A673 (cell line): ENCODE results near the gene DENND2D. TPM values are rescaled to one million over a fixed set of nuclear protein-coding genes. Genes with fewer than 3 reads are reported as not detected.

Source experiments
- BruUV-seq: library from RNA; stranded (reverse); fragments of 400-500 nt; replicated peaks from 2 replicates; lab custom pipeline; 2021; lab: Mats Ljungman, UMichigan
- CTCF ChIA-PET: fragments of 300-600 bp; sonication (Branson Sonifier 250); formaldehyde crosslinking; loops from one replicate; lab custom pipeline; 2022; ENCODE audit warnings: antibody characterized with exemption; lab: Charles Lee
- POLR2A ChIA-PET: fragments of 300-600 bp; sonication (Branson Sonifier 250); formaldehyde crosslinking; loops from one replicate; lab custom pipeline; 2022; ENCODE audit warnings: antibody characterized with exemption; ENCODE audit not compliant: low non-redundant PET; lab: Charles Lee
- DNase-seq: peaks from one replicate; pipeline ENCODE4 v3.0.0-alpha.2; 2015; ENCODE audit warnings: low spot score
- H3K27ac ChIP-seq: fragments of 200-600 bp; sonication (generic); 2 replicates; pipeline ENCODE4 v1.5.1; 2016; ENCODE audit warnings: mixed run types, low read depth, mild to moderate bottlenecking, mixed read lengths, antibody characterized with exemption, low read length; ENCODE audit not compliant: poor library complexity, severe bottlenecking
- H3K27me3 ChIP-seq: fragments of 200-600 bp; sonication (generic); replicated peaks from 2 replicates; pipeline ENCODE4 v1.6.1; 2017; ENCODE audit warnings: mixed run types, low read depth, mild to moderate bottlenecking, mixed read lengths, antibody characterized with exemption, low read length; ENCODE audit not compliant: insufficient read depth, poor library complexity
- H3K36me3 ChIP-seq: fragments of 200-600 bp; sonication (generic); 2 replicates; pipeline ENCODE4 v1.6.1; 2016; ENCODE audit warnings: mixed run types, mild to moderate bottlenecking, mixed read lengths, antibody characterized with exemption, low read length; ENCODE audit not compliant: insufficient read depth, poor library complexity, severe bottlenecking
- H3K4me1 ChIP-seq: fragments of 200-600 bp; sonication (generic); 2 replicates; pipeline ENCODE4 v1.6.1; 2017; ENCODE audit warnings: mixed run types, mild to moderate bottlenecking, mixed read lengths, antibody characterized with exemption, low read length; ENCODE audit not compliant: insufficient read depth, poor library complexity, severe bottlenecking
- H3K4me3 ChIP-seq: fragments of 200-600 bp; sonication (generic); 2 replicates; pipeline ENCODE4 v1.5.1; 2016; ENCODE audit warnings: low read depth, mixed run types, mild to moderate bottlenecking, mixed read lengths, low read length; ENCODE audit not compliant: poor library complexity, severe bottlenecking
- H3K9me3 ChIP-seq: fragments of 200-600 bp; sonication (generic); 2 replicates; pipeline ENCODE4 v1.6.1; 2016; ENCODE audit warnings: mixed run types, low read depth, mild to moderate bottlenecking, mixed read lengths, antibody characterized with exemption, low read length; ENCODE audit not compliant: poor library complexity, severe bottlenecking
- CTCF ChIP-seq: fragments of 300-800, 200-600 bp; sonication (generic); conservative IDR thresholded peaks from 2 replicates; pipeline ENCODE4 v1.5.1; 2017; ENCODE audit warnings: low read depth, mild to moderate bottlenecking, antibody characterized with exemption, low read length, moderate library complexity, mixed read lengths
- EZH2 ChIP-seq: fragments of 200-600 bp; sonication (generic); IDR thresholded peaks from 2 replicates; pipeline ENCODE4 v1.6.1; 2017; ENCODE audit warnings: borderline replicate concordance, low read depth, mild to moderate bottlenecking, mixed read lengths, antibody characterized with exemption, low read length; ENCODE audit not compliant: poor library complexity, severe bottlenecking
- intact Hi-C: fragments of 100-400 bp; cut with micrococcal nuclease; formaldehyde crosslinking; loops from one replicate; pipeline ENCODE4 v1.10.0; 2022; ENCODE audit not compliant: unreplicated experiment
- total RNA-seq: library from RNA; stranded (reverse); gene quantifications from 2 replicates; pipeline ENCODE4 v1.2.3, GENCODE V29; 2021

The DENND2D gene
- total RNA-seq, 1 experiment from 2014 or later = not detected

DNA sequence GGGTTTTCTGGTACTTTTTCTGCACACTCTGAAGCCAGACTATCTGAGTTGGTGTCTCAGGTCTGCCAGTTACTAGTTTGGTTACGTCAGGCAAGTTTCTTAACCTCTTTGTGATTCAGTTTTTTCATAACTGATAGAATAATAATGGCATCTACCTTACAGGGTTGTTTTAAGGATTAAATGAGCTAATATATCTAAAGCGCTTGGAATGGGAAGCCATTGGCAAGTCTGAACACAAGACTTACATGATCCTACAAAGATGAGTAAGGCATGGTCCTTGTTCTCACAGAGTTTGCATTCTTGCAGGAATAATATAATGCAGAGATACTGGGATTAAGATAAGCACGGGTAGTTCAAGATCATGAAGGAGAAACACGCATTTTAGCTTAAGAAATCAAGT, 9.2 kb upstream of the DENND2D start:
- ChIA-PET POLR2A (no interaction called here), CTCF (no interaction called here)
- H3K9me3 ChIP-seq = no peaks in the 10 kb centered on the region
- no TSS peak for BruUV-seq
- no peaks in the 10 kb centered on the region for H3K36me3 ChIP-seq
- peaks cover 71% of the 10 kb centered on the region for H3K27me3 ChIP-seq
- no peak for TF ChIP-seq EZH2
- TF ChIP-seq CTCF = no peak
- H3K4me1 ChIP-seq = no peaks in the 10 kb centered on the region
- intact Hi-C loops = no loop called here
- no peak overlapping the region for H3K27ac ChIP-seq
- no peak for DNase-seq
- no peak overlapping the region for H3K4me3 ChIP-seq

DNA sequence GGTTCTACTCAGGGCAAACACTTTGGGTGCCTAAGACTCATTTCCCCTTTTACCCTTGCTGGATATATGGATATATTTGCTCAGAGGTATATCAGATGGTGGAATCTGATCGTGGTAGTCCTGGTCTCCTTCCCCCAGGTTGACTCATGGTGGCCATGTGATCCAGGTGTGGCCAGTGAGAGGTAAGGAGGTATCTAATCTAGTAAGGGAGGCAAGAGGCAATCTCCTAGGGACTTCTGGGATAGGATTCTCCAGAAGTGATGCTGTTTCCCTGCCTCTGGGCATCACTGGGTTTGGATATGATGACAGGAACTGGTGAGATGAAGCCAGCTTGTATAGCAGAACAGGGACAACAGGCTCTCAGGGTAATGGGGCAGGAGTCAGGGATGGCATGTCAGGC, 8.5 kb upstream of the DENND2D start:
- CTCF ChIA-PET = no interaction called here
- Histone ChIP-seq H3K27ac (no peak overlapping the region), H3K9me3 (no peaks in the 10 kb centered on the region), H3K27me3 (peaks cover 78% of the 10 kb centered on the region), H3K4me3 (no peak overlapping the region), H3K4me1 (no peaks in the 10 kb centered on the region), H3K36me3 (no peaks in the 10 kb centered on the region)
- TF ChIP-seq CTCF (no peak), EZH2 (no peak)
- POLR2A ChIA-PET = no interaction called here
- BruUV-seq = no TSS peak
- intact Hi-C loops = no loop called here
- no peak for DNase-seq

DNA sequence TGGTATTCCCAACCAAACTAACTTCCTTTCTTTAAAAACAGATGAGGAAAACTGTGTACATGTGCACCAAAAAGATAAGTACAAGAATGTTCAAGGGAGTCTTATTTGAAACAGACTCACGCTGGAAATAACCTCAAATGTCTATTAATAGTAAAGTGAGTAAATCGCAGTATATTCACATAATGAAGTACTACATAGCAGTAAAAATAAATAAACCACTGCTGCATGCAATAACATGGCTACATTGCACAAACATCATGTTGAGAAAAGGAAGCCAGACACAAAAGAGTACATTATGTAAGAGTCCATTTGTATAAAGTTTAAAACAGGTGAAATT, 5.2 kb upstream of the DENND2D start:
- CTCF ChIA-PET = no interaction called here

More for the DNA sequence above, 5.2 kb upstream of the DENND2D start:
- POLR2A ChIA-PET = no interaction called here
- H3K4me1 ChIP-seq = no peaks in the 10 kb centered on the region
- no peak overlapping the region for H3K27ac ChIP-seq
- no peaks in the 10 kb centered on the region for H3K9me3 ChIP-seq
- intact Hi-C loops = no loop called here
- peaks cover 76% of the 10 kb centered on the region for H3K27me3 ChIP-seq
- DNase-seq = no peak
- no peak overlapping the region for H3K4me3 ChIP-seq
- no TSS peak for BruUV-seq
- H3K36me3 ChIP-seq = no peaks in the 10 kb centered on the region
- TF ChIP-seq CTCF = no peak
